MCF 10A (cell line): ENCODE data around the gene TACC3. TPM values are rescaled to one million over a fixed set of nuclear protein-coding genes. Genes with fewer than 3 reads are reported as not detected.

ENCODE experiments used
- BruUV-seq: library from RNA; stranded (reverse); fragments of 400-500 nt; replicated peaks from 2 replicates; lab custom pipeline; 2021; lab: Mats Ljungman, UMichigan
- CTCF ChIA-PET: fragments of 300-600 bp; sonication (Branson Sonifier 250); formaldehyde crosslinking; extraction: SDS; loops from one replicate; lab custom pipeline; 2021; ENCODE audit warnings: antibody characterized with exemption, inconsistent platforms; lab: Yijun Ruan, JAX
- POLR2A ChIA-PET: fragments of 300-600, 350-650 bp; sonication (Branson Sonifier 250); formaldehyde crosslinking; extraction: SDS; loops from one replicate; lab custom pipeline; 2020; ENCODE audit warnings: antibody characterized with exemption, inconsistent platforms; lab: Yijun Ruan, JAX
- DNase-seq: peaks from one replicate; pipeline ENCODE4 v3.0.0-alpha.2; 2018; ENCODE audit not compliant: unreplicated experiment
- H3K27ac Mint-ChIP-seq: one replicate; pipeline ENCODE4 v1.8.0; 2022; ENCODE audit warnings: mild to moderate bottlenecking, low read depth, mixed read lengths; ENCODE audit not compliant: unreplicated experiment
- H3K27me3 Mint-ChIP-seq: one replicate; pipeline ENCODE4 v1.8.0; 2022; ENCODE audit warnings: mixed read lengths; ENCODE audit not compliant: insufficient read depth, unreplicated experiment
- H3K36me3 Mint-ChIP-seq: one replicate; pipeline ENCODE4 v1.8.0; 2022; ENCODE audit warnings: mild to moderate bottlenecking, moderate library complexity, mixed read lengths; ENCODE audit not compliant: insufficient read depth, unreplicated experiment
- H3K4me1 Mint-ChIP-seq: one replicate; pipeline ENCODE4 v1.8.0; 2022; ENCODE audit warnings: mixed read lengths; ENCODE audit not compliant: insufficient read depth, unreplicated experiment
- H3K4me3 Mint-ChIP-seq: one replicate; pipeline ENCODE4 v1.8.0; 2022; ENCODE audit warnings: mild to moderate bottlenecking, moderate library complexity, mixed read lengths; ENCODE audit not compliant: unreplicated experiment
- H3K9me3 Mint-ChIP-seq: one replicate; pipeline ENCODE4 v1.8.0; 2022; ENCODE audit warnings: mixed read lengths; ENCODE audit not compliant: unreplicated experiment
- intact Hi-C: fragments of 100-400 bp; cut with micrococcal nuclease; formaldehyde crosslinking; loops from 2 replicates; pipeline ENCODE4 v1.14.1; 2022
- total RNA-seq: library from RNA; stranded (reverse); gene quantifications from 2 replicates; pipeline ENCODE4 v1.2.3, GENCODE V29; 2022
- TF ChIP-seq, protein P1 (sequence below): fragments of 200-600 bp; IDR thresholded peaks from one replicate; pipeline ENCODE4 v1.8.0; 2022; ENCODE audit warnings: antibody characterized with exemption, mild to moderate bottlenecking; ENCODE audit not compliant: unreplicated experiment

Gene TACC3
- total RNA-seq, 1 experiment from 2014 or later, result 69.8 TPM

GRCh38 chr4:1744552-1744951 lies 23.2 kb downstream of the TACC3 start:
- Mint-ChIP-seq H3K4me1 (no peaks in the 10 kb centered on the region), H3K27me3 (no peaks in the 10 kb centered on the region), H3K36me3 (peaks cover 37% of the 10 kb centered on the region), H3K27ac (no peak overlapping the region), H3K9me3 (no peaks in the 10 kb centered on the region), H3K4me3 (no peak overlapping the region)
- DNase-seq, result no peak
- POLR2A ChIA-PET, result no interaction called here
- TF ChIP-seq, protein P1, sequence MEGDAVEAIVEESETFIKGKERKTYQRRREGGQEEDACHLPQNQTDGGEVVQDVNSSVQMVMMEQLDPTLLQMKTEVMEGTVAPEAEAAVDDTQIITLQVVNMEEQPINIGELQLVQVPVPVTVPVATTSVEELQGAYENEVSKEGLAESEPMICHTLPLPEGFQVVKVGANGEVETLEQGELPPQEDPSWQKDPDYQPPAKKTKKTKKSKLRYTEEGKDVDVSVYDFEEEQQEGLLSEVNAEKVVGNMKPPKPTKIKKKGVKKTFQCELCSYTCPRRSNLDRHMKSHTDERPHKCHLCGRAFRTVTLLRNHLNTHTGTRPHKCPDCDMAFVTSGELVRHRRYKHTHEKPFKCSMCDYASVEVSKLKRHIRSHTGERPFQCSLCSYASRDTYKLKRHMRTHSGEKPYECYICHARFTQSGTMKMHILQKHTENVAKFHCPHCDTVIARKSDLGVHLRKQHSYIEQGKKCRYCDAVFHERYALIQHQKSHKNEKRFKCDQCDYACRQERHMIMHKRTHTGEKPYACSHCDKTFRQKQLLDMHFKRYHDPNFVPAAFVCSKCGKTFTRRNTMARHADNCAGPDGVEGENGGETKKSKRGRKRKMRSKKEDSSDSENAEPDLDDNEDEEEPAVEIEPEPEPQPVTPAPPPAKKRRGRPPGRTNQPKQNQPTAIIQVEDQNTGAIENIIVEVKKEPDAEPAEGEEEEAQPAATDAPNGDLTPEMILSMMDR, result no peak
- intact Hi-C loops, result no loop called here
- BruUV-seq, result no TSS peak
- CTCF ChIA-PET, result interaction anchor here (0.7 to 7.7 kb wide), 7 partner anchors 12 to 155 kb away, joined by 3 to 151 read pairs (median 4); no protein-coding TSS in a partner anchor

DNA sequence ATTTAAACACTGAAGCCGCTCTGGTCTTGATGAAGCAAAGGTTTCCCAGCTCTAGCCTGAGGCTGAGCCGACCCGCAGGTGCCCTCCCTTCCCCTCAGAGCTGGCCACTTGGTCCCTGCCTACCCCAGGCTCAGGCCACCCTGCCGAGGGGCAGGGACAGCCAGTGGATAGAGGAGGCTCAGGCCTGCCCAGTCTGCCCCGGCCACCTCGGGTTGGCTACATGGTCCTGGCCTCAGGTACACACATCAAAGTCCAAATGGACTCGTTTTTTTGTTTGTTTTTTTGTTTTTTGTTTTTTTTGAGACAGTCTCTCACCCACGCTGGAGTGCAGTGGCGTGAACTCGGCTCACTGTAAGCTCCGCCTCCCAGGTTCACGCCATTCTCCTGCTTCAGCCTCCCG lies 23.8 kb downstream of the TACC3 start:
- intact Hi-C loops, result loop anchor here (5.0 kb wide), 1 partner anchor 47 kb away; the partner anchor contains the start of gene FGFR3
- Mint-ChIP-seq H3K36me3 (peaks cover 37% of the 10 kb centered on the region), H3K9me3 (no peaks in the 10 kb centered on the region), H3K4me1 (no peaks in the 10 kb centered on the region), H3K27ac (no peak overlapping the region), H3K4me3 (no peak overlapping the region), H3K27me3 (no peaks in the 10 kb centered on the region)
- ChIA-PET POLR2A (interaction anchor here (1.5 kb wide), 1 partner anchor 65 kb away, joined by 4 read pairs; no protein-coding TSS in a partner anchor), CTCF (interaction anchor here (0.5 to 7.7 kb wide), 16 partner anchors 12 to 1310 kb away, joined by 3 to 151 read pairs (median 4); no protein-coding TSS in a partner anchor)
- no TSS peak for BruUV-seq
- DNase-seq, result no peak
- TF ChIP-seq, protein P1, result no peak

GRCh38 chr4:1745697-1746096 lies 24.4 kb downstream of the TACC3 start:
- BruUV-seq, result no TSS peak
- CTCF ChIA-PET, result interaction anchor here (0.5 to 7.7 kb wide), 14 partner anchors 13 to 1310 kb away, joined by 3 to 151 read pairs (median 4); no protein-coding TSS in a partner anchor
- H3K9me3 Mint-ChIP-seq, result no peaks in the 10 kb centered on the region
- POLR2A ChIA-PET, result interaction anchor here (1.5 kb wide), 1 partner anchor 64 kb away, joined by 4 read pairs; no protein-coding TSS in a partner anchor
- no peak overlapping the region for H3K27ac Mint-ChIP-seq
- H3K36me3 Mint-ChIP-seq, result peaks cover 32% of the 10 kb centered on the region
- no peak for DNase-seq
- no peak overlapping the region for H3K4me3 Mint-ChIP-seq
- TF ChIP-seq, protein P1, result no peak
- no peaks in the 10 kb centered on the region for H3K4me1 Mint-ChIP-seq
- no peaks in the 10 kb centered on the region for H3K27me3 Mint-ChIP-seq
- intact Hi-C loops, result loop anchor here (5.0 kb wide), 1 partner anchor 47 kb away; the partner anchor contains the start of gene FGFR3

DNA sequence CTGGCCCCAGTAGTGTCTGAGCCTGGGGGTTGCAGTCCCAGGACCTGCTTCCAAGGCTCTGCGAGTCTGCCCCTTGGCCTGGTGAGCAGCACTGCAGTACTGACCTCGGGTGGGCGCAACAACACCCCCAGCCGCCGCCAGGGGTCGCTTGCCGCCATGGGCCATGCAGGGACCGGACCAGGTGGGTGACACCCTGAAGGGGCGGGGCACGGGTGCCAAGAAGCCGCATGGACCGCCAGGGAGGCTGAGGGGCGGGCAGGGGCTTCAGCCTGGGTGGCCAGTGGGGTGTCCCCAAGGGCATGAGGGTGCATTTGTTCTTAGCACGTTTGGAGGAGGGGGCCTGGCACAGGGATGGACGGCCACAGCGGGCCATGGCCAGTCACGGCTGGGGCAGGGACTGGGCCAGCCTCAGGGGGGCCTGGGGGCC lies 25.0 kb downstream of the TACC3 start:
- Mint-ChIP-seq H3K9me3 (no peaks in the 10 kb centered on the region), H3K27me3 (no peaks in the 10 kb centered on the region), H3K36me3 (peaks cover 27% of the 10 kb centered on the region), H3K27ac (no peak overlapping the region), H3K4me1 (no peaks in the 10 kb centered on the region), H3K4me3 (no peak overlapping the region)
- intact Hi-C loops, result loop anchor here (5.0 kb wide), 1 partner anchor 46 kb away; the partner anchor contains the start of gene FGFR3
- POLR2A ChIA-PET, result interaction anchor here (0.8 to 1.5 kb wide), 2 partner anchors 64 to 109 kb away, joined by 3 to 4 read pairs; no protein-coding TSS in a partner anchor
- TF ChIP-seq, protein P1, result peak; percentile 86
- CTCF ChIA-PET, result interaction anchor here (0.6 to 7.7 kb wide), 9 partner anchors 12 to 163 kb away, joined by 3 to 151 read pairs (median 5); no protein-coding TSS in a partner anchor
- BruUV-seq, result no TSS peak
- DNase-seq, result peak; percentile 64
